H4 (cell line): ENCODE data around the gene CYP26B1. TPM values are rescaled to one million over a fixed set of nuclear protein-coding genes. Genes with fewer than 3 reads are reported as not detected.

Experiments used
- DNase-seq: peaks from one replicate; pipeline ENCODE4 v3.0.0-alpha.2; 2015; ENCODE audit warnings: low spot score
- total RNA-seq: library from RNA; depleted of rRNA; stranded (reverse); fragments of >200 nt; shearing (Covaris generic); gene quantifications from 2 replicates; pipeline ENCODE4 v1.2.3, GENCODE V29; 2014

Gene CYP26B1
- total RNA-seq, 1 experiment from 2014 or later: 1.5 TPM

DNA sequence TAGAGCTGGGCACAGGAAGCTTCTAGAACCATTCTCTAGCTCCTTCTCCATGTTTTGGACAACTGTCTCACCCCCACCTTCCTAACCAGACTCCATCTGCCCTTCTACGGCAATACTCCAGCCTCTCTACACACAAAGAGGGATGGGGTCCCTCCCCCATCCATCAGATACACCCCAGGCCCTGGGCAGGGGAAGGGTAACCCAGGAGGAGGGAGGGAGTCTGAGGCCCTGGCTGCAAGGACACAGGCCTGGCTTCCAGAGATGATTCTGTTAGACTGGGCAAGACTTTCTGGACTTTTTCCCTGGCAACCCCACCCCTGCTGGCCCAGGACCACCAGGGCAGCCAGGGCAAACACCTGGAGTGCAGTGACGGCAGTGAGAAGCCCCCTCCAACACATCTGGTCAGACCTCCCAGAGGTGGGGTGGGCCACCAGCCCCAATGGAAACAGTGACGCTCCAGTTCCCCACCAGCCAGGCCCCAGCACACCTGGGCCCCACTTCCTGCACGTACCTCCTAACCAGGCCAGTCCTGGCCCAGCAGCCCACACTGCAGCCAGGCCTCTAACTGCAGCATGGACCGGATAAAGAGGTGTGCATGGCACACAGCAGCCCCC lies 6.5 kb downstream of the CYP26B1 start:
- no peak for DNase-seq

GRCh38 chr2:72140621-72140960 lies 7.1 kb downstream of the CYP26B1 start:
- no peak for DNase-seq

GRCh38 chr2:72139874-72140620 lies 7.6 kb downstream of the CYP26B1 start:
- no peak for DNase-seq

- no peak for DNase-seq
These were observed 8.2 kb downstream of the CYP26B1 start for GRCh38 chr2:72139471-72139873.

- DNase-seq: no peak
These were observed 8.7 kb downstream of the CYP26B1 start for GRCh38 chr2:72138921-72139381.

- no peak for DNase-seq
These were observed 9.4 kb downstream of the CYP26B1 start for GRCh38 chr2:72138011-72138881.

- no peak for DNase-seq
These were observed 10.1 kb downstream of the CYP26B1 start for GRCh38 chr2:72137498-72138010.

DNA sequence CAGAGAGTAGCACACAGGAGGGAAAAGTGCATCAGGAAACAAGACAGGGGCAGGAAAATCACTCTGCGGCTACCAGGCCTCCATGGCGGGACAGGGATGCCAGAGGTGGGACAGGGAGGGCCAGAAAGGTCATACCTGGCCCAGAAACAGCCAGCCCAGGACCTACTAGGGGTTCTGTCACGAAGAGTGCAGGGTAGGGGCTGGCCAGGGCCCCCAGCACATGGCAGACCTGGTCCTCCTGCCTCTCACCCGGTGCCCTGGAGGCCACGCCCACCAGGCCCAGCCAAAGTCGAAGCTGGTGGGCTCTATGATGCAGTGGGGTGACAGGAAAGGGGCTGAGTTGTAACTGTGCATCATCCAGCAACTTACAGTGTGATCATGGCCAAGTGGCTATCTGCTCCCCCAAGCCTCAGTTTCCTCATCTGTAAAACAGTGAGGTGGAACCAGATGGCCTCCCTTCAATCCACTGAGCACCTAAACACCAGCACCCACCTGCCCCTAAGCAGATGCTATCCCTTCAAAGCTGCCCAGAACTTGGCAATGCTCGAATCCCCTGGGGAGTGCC lies 10.6 kb downstream of the CYP26B1 start:
- DNase-seq: no peak

- no peak for DNase-seq
These were observed 11.3 kb downstream of the CYP26B1 start for GRCh38 chr2:72136331-72136730.

- DNase-seq: no peak
These were observed 11.7 kb downstream of the CYP26B1 start for GRCh38 chr2:72135921-72136320.

GRCh38 chr2:72134997-72135800 lies 12.5 kb downstream of the CYP26B1 start:
- DNase-seq: no peak

GRCh38 chr2:72134408-72134996 lies 13.2 kb downstream of the CYP26B1 start:
- DNase-seq: no peak

DNA sequence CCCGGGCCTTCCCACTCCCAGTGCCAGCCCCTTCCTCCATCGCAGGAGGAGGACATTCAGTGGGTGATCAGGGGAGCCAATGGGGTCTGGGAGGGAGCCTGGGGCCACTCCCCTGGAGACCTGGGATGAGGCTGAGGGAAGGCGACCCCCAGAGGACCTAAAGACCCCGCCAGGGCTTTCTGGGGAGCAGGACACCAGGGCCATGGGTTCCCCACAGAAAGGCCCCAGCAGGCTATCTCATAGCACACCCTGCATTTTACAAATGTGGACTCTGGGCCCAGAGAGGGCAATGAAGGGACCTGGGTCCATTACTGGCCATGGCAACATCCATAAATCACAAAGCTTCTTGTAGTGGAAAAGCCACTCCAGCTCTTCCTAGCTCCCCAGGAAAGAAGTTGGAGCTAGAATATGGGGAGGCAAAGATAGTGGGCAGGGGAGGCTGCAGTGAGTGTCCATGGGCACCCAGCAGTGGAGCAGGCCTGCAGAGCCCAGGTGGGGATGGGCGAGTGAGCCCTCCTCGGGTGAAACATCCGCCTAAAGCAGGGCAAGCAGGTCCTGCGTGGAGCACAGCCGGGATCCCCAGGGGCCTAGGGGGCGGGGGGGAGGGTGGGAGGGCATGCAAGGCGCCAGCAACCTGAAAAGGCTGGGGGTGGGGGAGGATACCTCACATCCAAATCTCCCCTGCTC lies 13.8 kb downstream of the CYP26B1 start:
- no peak for DNase-seq

GRCh38 chr2:72132981-72133720 lies 14.5 kb downstream of the CYP26B1 start:
- no peak for DNase-seq

DNA sequence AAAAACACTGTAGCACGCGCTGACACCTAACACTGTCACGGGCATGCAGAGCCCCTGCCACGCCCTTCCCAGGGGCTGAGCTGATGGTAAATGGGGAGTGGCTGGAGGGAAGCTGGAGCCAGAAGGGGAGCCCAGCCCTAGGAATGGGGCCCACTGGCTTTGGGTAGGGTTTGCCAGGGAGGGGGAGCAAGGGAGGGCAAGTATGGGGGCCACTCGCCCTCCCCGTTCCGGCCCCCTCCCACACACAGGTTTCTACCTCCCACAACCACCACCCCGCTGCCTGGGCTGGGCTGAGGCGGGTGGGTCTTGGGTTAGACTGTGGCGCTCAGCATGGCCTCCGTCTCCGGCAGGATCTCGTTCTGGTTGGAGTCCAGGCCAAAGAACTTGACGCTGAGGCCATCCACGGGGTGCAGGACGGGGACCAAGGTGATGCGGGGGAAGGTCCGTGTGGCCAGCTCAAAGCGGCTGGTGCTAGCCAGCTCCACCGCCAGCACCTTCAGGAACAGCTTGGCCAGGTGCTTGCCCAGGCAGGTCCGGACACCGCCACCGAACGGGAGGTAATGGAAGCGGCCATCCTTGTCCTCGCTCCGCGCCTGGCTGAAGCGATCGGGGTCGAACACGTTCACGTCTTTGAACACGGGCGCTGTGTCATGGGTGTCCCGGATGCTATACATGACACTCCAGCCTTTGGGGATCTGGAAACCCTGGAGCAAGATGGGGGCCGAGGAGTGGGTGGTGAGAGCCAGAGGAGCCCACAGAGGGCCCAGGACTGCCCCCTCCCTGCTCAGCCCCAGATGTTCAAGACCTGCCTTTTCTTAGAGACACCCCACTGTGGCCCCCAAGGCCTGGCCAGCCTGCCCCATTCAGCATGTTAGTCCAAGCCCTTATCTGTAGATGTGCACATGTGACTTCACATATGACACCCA lies 15.5 kb downstream of the CYP26B1 start:
- no peak for DNase-seq

GRCh38 chr2:72131371-72131891 lies 16.2 kb downstream of the CYP26B1 start:
- no peak for DNase-seq

DNA sequence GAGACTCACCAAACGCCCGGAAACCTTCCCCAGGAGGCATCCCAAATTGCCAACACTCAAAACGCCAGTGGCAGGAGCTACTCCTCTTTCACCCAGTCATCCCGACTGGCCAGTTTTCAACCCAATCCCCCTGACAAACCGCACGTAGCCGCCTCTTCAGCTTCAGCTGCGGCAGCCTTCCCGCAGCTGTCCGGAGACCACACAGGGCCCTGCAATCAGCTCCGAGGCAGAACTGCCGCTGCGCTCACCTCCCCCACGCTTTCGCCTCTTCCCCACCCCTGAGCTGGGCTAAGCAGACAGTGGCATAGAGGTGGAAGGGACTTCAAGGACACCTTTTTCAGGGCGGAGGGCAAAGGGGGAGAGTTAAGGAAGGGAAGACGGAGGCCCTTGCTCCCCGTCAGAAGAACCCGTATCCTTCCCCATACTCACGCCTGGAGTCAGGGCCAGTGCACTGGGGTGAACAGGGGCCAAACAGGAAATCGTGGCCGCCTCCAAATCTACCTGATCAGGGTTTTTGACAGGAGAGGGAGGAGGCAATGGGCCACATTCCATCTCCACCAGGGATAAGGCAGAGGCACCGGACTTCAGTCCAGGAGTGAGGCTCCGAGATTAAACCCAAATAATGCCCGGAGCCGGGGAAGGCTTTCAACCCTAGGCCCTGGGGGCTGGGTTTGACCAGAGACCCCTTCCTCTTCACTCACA lies 16.9 kb downstream of the CYP26B1 start:
- DNase-seq: no peak
